HL-60 (cell line): ENCODE data around the gene DGKH.

Source experiments
- CTCF ChIP-seq: IDR thresholded peaks from one replicate; pipeline ENCODE4 v1.5.1; 2011; ENCODE audit warnings: low read length, control low read depth, inconsistent platforms; ENCODE audit not compliant: insufficient read depth
- GABPA ChIP-seq: IDR thresholded peaks from 2 replicates; pipeline ENCODE4 v1.6.1; 2012; ENCODE audit warnings: low read depth
- POLR2AphosphoS5 ChIP-seq: IDR thresholded peaks from 2 replicates; pipeline ENCODE4 v1.6.1; 2012; ENCODE audit warnings: low read depth
- REST ChIP-seq: IDR thresholded peaks from 2 replicates; pipeline ENCODE4 v1.6.1; 2012; ENCODE audit warnings: low read depth; ENCODE audit not compliant: insufficient replicate concordance

GRCh38 chr13:42041684-42042035 lies 6.8 kb upstream of the DGKH start:
- TF ChIP-seq CTCF (no peak), POLR2AphosphoS5 (no peak), REST (no peak), GABPA (no peak)
